B cell (primary cell): ENCODE measurements around the gene SULT1B1. TPM values are rescaled to one million over a fixed set of nuclear protein-coding genes. Genes with fewer than 3 reads are reported as not detected.

Experiments
- ATAC-seq: fragments of 200-7000 bp; cut with Tn5 transposase; one replicate; pipeline ENCODE4 v1.10.0; 2021; ENCODE audit warnings: low read depth, mild to moderate bottlenecking, moderate number of reproducible peaks, moderate library complexity
- CTCF ChIA-PET: fragments of 350-600 bp; sonication (Branson Sonifier 250); formaldehyde crosslinking; loops from one replicate; lab custom pipeline; 2021; ENCODE audit warnings: antibody characterized with exemption, inconsistent platforms; lab: Charles Lee
- POLR2A ChIA-PET: fragments of 350-600 bp; sonication (Branson Sonifier 250); formaldehyde crosslinking; loops from one replicate; lab custom pipeline; 2021; ENCODE audit warnings: antibody characterized with exemption; lab: Charles Lee
- DNase-seq: peaks from one replicate; pipeline ENCODE4 v3.0.0; 2013
- H2AFZ ChIP-seq: 2 replicates; pipeline ENCODE4 v1.6.1; 2012; ENCODE audit warnings: mild to moderate bottlenecking, low read depth, low read length; ENCODE audit not compliant: insufficient read depth, poor library complexity, severe bottlenecking
- H3K27ac ChIP-seq, 2 donors: 1 replicate in 1 of 2; 2 replicates in 1 of 2; pipeline ENCODE4 v1.5.1; 2012 to 2013; ENCODE audit warnings: low read length in 2 of 2, mild to moderate bottlenecking in 2 of 2, moderate library complexity in 1 of 2
- H3K27me3 ChIP-seq, 4 experiments: fragments of 200-600 bp in 1 of 4; sonication (generic) in 1 of 4; replicated peaks in 1 of 4; 1 replicate in 2 of 4; 2 replicates in 2 of 4; pipeline versions ENCODE4 v1.6.1 to v1.7.0; 2013 to 2016; ENCODE audit warnings: low read length in 3 of 4, mild to moderate bottlenecking in 2 of 4, mixed read lengths in 1 of 4, moderate library complexity in 1 of 4; ENCODE audit not compliant: insufficient read depth in 4 of 4, control insufficient read depth in 3 of 4; ENCODE audit errors: control extremely low read depth in 1 of 4
- H3K36me3 ChIP-seq, 2 experiments: replicated peaks in 1 of 2; 1 replicate in 1 of 2; 2 replicates in 1 of 2; pipeline versions ENCODE4 v1.6.1 to v1.7.1; 2013; ENCODE audit warnings: low read length in 1 of 2; ENCODE audit not compliant: insufficient read depth in 2 of 2, control insufficient read depth in 1 of 2; ENCODE audit errors: control extremely low read depth in 1 of 2, extremely low read depth in 1 of 2
- H3K4me1 ChIP-seq, 2 donors: fragments of 200-600 bp in 1 of 2; sonication (generic) in 1 of 2; 1 replicate in 1 of 2; 2 replicates in 1 of 2; pipeline versions ENCODE4 v1.5.1 to v1.6.1; 2013 to 2017; ENCODE audit warnings: low read length in 2 of 2; ENCODE audit not compliant: control insufficient read depth in 2 of 2, insufficient read depth in 2 of 2
- H3K4me2 ChIP-seq: replicated peaks from 2 replicates; pipeline ENCODE3; 2012; ENCODE audit warnings: mild to moderate bottlenecking, low read depth, low read length; ENCODE audit not compliant: poor library complexity, severe bottlenecking
- H3K4me3 ChIP-seq, 5 experiments: fragments of 200-600 bp in 1 of 5; sonication (generic) in 1 of 5; 1 replicate in 3 of 5; 2 replicates in 2 of 5; pipeline versions ENCODE4 v1.5.1 to v1.7.0; 2011 to 2016; ENCODE audit warnings: low read length in 4 of 5, mild to moderate bottlenecking in 4 of 5, low read depth in 2 of 5, control low read depth in 1 of 5, moderate library complexity in 1 of 5; ENCODE audit not compliant: insufficient read depth in 1 of 5; ENCODE audit errors: control extremely low read depth in 1 of 5, extremely low read depth in 1 of 5
- H3K79me2 ChIP-seq: fragments of 200-600 bp; sonication (generic); one replicate; pipeline ENCODE4 v1.6.0; 2016; ENCODE audit warnings: low read length; ENCODE audit not compliant: control insufficient read depth, insufficient read depth
- H3K9ac ChIP-seq: fragments of 200-600 bp; sonication (generic); 2 replicates; pipeline ENCODE4 v1.6.1; 2017; ENCODE audit warnings: mild to moderate bottlenecking, low read length, moderate library complexity
- H3K9me3 ChIP-seq, 3 donors: one replicate each; pipeline versions ENCODE4 v1.6.1 to v1.7.1; 2013; ENCODE audit warnings: low read length in 2 of 3; ENCODE audit not compliant: control insufficient read depth in 2 of 3, insufficient read depth in 1 of 3; ENCODE audit errors: control extremely low read depth in 1 of 3
- H4K20me1 ChIP-seq: 2 replicates; pipeline ENCODE4 v1.6.0; 2012; ENCODE audit warnings: mild to moderate bottlenecking, low read length; ENCODE audit not compliant: insufficient read depth, control insufficient read depth, poor library complexity, severe bottlenecking
- H3K27ac Mint-ChIP-seq: one replicate; pipeline ENCODE4 v1.8.0; 2021; ENCODE audit warnings: mixed read lengths
- H3K27me3 Mint-ChIP-seq: one replicate; pipeline ENCODE4 v1.8.0; 2021; ENCODE audit warnings: mixed read lengths
- H3K4me1 Mint-ChIP-seq: one replicate; pipeline ENCODE4 v1.8.0; 2021; ENCODE audit warnings: mixed read lengths
- H3K4me3 Mint-ChIP-seq: one replicate; pipeline ENCODE4 v1.8.0; 2021; ENCODE audit warnings: mixed read lengths
- H3K9me3 Mint-ChIP-seq: one replicate; pipeline ENCODE4 v1.8.0; 2022; ENCODE audit warnings: mixed read lengths; ENCODE audit not compliant: insufficient read depth
- CTCF ChIP-seq: fragments of 200-600 bp; IDR thresholded peaks from one replicate; pipeline ENCODE4 v1.8.0; 2022; ENCODE audit warnings: antibody characterized with exemption, mild to moderate bottlenecking
- EZH2 ChIP-seq: IDR thresholded peaks from 2 replicates; pipeline ENCODE4 v1.6.1; 2012; ENCODE audit warnings: borderline replicate concordance, low read depth, mild to moderate bottlenecking, moderate library complexity, low read length; ENCODE audit not compliant: insufficient read depth, poor library complexity, severe bottlenecking
- whole genome bisulfite sequencing: methylation state at CpG from one replicate; pipeline ENCODE4 v1.1.5; 2013; ENCODE audit warnings: missing lambda C conversion rate; ENCODE audit not compliant: insufficient coverage; 5-methylcytosine and 5-hydroxymethylcytosine counted together
- intact Hi-C: fragments of 100-400 bp; cut with micrococcal nuclease; formaldehyde crosslinking; loops from one replicate; pipeline ENCODE4 v1.10.0; 2022
- polyA plus RNA-seq: library from polyadenylated mRNA; depleted of rRNA; stranded (reverse); fragments of >200 nt; gene quantifications from 2 replicates; pipeline ENCODE4 v1.2.3, GENCODE V29; 2012
- total RNA-seq, 2 donors: library from RNA; stranded (reverse); fragments of 120-200 nt in 1 of 2; gene quantifications; 1 replicate in 1 of 2; 2 replicates in 1 of 2; pipeline versions ENCODE4 v1.2.3 to v1.2.4, GENCODE V29; 2013 to 2022

The SULT1B1 gene
- total and polyA plus RNA-seq, 2 donors (not counting 1 experiment from before 2014, with no cell fraction given): 0.01 to 0.12 TPM

DNA sequence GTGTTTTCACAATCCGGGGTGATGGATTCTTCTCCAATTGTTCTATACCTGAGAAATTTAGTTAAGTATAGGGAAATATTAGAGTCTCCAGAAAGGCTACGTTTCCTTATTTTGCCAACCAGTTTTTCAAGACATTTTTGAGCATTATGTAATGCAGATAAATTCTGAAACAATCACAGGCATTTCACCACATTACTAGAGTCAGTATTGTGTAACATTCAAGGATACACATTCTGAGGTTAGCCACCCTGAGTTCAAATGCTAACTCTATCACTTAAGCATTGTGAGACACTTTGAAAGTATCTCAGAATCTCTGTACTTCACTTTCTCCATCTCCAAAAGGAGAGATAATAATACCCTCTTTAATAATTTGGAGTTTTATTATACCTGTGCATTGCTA, 10.6 kb downstream of the SULT1B1 start:
- ATAC-seq: no peak
- Histone ChIP-seq H3K36me3 (no peaks in the 10 kb centered on the region), H2AFZ (no peak overlapping the region), H3K27ac (no peak overlapping the region), H4K20me1 (no peaks in the 10 kb centered on the region), H3K4me1 (no peaks in the 10 kb centered on the region), H3K4me2 (no peak overlapping the region), H3K9ac (no peak overlapping the region), H3K79me2 (no peaks in the 10 kb centered on the region), H3K4me3 (no peak overlapping the region), H3K27me3 (no peaks in the 10 kb centered on the region), H3K9me3 (no peaks in the 10 kb centered on the region)
- H3K27me3 Mint-ChIP-seq: no peaks in the 10 kb centered on the region
- no peak for DNase-seq
- H3K4me1 Mint-ChIP-seq: no peaks in the 10 kb centered on the region
- no CpG with 5 or more reads among the region's 2 CpGs for WGBS
- no peaks in the 10 kb centered on the region for H3K9me3 Mint-ChIP-seq
- H3K4me3 Mint-ChIP-seq: no peak overlapping the region
- POLR2A ChIA-PET: no interaction called here
- intact Hi-C loops: no loop called here
- H3K27ac Mint-ChIP-seq: no peak overlapping the region
- CTCF ChIA-PET: no interaction called here
- TF ChIP-seq CTCF (no peak), EZH2 (no peak)

- WGBS: no CpG with 5 or more reads among the region's 1 CpG
- Mint-ChIP-seq H3K4me1 (no peaks in the 10 kb centered on the region), H3K27ac (no peak overlapping the region), H3K9me3 (no peaks in the 10 kb centered on the region), H3K27me3 (no peaks in the 10 kb centered on the region), H3K4me3 (no peak overlapping the region)
- intact Hi-C loops: no loop called here
- Histone ChIP-seq H3K9me3 (peaks cover 0 to 6% (median 0%) of the 10 kb centered on the region in 3 donors), H3K4me2 (no peak overlapping the region), H4K20me1 (no peaks in the 10 kb centered on the region), H3K27me3 (no peaks in the 10 kb centered on the region), H3K4me3 (no peak overlapping the region), H2AFZ (no peak overlapping the region), H3K9ac (no peak overlapping the region), H3K4me1 (no peaks in the 10 kb centered on the region), H3K36me3 (no peaks in the 10 kb centered on the region), H3K79me2 (no peaks in the 10 kb centered on the region), H3K27ac (no peak overlapping the region)
- POLR2A ChIA-PET: no interaction called here
- DNase-seq: no peak
- CTCF ChIA-PET: no interaction called here
- no peak for TF ChIP-seq EZH2
- no peak for ATAC-seq
These were observed 12.2 kb downstream of the SULT1B1 start for GRCh38 chr4:69748173-69748572.
